Fibroblast of skin of right biceps (primary cell): Measurements from ENCODE around the gene CD81.

Source experiments
- DNase-seq: peaks from one replicate; pipeline ENCODE4 v3.0.0-alpha.2; 2013

The CD81 gene

DNA sequence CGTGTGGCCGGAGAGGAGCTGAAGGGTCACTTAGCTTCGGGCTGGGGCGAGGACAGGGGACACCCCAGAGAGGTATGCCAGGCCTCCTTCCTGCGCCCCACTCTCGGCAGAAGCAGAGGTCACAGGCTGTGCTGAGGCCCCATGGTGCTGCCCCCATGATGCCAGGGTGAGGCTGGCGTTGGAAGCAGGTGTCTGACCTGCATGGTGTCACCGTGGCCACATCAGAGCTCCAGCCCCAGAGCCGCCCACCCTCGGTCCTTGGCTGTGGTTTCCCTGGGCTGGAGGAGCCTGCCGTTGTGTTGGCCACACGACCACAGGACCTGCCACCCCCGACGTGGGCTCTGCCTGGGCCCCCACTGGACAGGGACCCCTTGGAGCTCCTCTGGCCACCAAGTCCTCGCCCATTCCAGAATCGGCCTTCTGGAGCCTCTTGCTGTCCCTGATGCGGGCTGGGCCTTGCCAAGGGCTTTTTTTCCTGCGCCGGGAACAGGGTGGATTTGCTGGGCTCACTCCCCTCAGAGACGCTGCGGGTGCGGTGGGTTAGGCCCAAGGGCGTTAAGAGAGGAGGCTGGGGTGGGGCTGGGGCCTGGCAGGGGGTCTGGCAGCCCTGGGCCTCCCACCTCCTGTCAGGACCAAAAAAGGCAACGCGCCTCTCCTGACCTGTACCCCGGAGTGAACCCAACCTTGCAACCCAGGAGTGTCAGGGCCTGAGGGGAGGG, 15.3 kb downstream of the CD81 start:
- no peak for DNase-seq

DNA sequence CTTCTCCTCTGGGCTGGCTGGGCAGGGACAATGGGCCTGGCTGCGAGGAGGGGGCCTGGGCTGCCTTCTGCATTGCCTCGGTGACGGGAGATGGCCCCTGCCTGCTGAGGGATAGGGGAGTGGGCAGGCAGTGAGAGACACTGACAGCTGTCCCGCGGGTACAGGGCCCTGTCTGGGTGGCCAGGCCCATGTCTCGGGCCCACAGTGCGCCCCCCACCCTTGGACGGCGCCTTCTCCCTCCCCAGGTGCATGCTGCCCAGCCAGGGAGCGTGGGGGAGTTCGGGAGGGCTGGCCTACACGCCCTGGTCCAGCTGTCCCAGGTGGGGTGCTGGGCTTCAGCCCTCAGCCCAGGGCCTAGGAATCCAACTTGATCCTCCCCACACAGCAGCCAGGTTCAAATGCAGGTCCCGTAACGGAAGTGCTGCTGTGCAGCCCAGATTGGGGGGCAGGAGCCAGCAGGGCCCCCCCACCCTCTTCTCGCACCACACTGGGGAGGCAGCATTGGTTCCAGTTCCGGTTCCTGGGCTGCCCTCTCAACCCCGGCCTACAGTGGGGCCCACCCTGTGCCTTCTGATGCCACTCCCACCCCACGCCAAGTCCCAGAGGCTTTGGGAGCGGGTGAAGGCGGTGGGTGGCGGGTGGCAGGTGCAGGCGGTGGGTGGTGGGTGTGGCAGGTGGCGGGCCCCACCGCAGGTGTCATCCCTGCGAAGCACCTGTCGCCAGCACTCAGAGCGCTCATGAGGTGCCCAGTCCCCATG, 16.2 kb downstream of the CD81 start:
- DNase-seq: no peak

DNA sequence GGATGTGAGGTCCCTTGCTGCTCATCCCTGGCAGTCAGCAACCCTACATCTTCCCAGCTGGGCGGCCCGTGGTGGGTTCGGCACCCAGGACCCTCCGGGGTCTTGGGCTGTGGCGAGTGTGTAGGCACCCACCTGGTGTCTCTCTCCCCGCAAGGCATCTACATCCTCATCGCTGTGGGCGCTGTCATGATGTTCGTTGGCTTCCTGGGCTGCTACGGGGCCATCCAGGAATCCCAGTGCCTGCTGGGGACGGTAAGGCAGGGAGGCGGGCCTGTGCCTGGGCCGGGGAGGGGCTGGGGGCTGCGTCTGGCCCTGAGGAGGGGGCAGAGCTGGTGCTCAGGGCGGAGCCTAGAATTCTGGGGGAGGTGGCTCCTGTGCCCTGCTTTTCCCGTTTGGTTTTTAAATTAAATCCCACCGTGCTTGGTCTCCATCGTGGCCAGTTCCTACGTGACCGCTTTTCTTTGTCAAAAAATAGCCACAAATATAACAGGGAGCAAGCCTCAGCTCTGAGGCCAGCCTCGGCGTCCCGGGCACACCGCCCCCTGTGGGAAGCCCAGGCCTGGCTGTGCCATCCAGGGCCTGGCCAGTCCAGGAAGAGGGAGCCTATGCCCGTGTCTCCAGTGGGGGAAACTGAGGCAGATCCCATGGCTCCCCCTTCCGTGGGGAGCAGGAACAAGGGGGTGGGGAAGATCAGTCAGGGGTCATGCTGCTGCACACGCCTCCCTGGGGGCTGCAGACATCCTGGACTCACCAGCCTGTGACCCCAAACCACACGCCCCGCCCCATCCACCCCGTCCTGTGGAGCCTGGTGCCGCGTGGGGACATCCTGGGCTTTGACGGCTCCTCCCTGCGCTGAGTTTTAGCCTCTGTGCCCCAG, 17.1 kb downstream of the CD81 start:
- DNase-seq: no peak

- no peak for DNase-seq
Measured at GRCh38 chr11:2394818-2395105, 17.7 kb downstream of the CD81 start.

- no peak for DNase-seq
Measured at GRCh38 chr11:2395211-2395730, 18.2 kb downstream of the CD81 start.

DNA sequence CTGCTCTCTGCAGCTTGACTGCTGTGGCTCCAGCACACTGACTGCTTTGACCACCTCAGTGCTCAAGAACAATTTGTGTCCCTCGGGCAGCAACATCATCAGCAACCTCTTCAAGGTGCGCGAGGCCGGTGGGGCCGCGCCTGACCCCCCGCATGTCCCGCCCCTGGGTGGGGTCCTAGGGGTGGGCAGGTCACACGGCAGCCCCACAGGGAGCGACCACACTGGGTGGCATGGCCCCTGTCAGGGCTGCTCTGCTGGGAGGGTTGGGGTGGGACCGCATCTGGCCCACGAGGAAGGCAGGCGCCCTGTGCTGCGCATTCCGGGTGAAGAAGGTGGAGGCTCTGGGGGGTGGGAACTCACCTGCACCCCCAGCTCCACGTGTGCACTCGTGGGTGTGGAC, 18.7 kb downstream of the CD81 start:
- no peak for DNase-seq

- no peak for DNase-seq
Measured at GRCh38 chr11:2396471-2396870, 19.4 kb downstream of the CD81 start.

GRCh38 chr11:2397005-2397404, 19.9 kb downstream of the CD81 start:
- DNase-seq: no peak

DNA sequence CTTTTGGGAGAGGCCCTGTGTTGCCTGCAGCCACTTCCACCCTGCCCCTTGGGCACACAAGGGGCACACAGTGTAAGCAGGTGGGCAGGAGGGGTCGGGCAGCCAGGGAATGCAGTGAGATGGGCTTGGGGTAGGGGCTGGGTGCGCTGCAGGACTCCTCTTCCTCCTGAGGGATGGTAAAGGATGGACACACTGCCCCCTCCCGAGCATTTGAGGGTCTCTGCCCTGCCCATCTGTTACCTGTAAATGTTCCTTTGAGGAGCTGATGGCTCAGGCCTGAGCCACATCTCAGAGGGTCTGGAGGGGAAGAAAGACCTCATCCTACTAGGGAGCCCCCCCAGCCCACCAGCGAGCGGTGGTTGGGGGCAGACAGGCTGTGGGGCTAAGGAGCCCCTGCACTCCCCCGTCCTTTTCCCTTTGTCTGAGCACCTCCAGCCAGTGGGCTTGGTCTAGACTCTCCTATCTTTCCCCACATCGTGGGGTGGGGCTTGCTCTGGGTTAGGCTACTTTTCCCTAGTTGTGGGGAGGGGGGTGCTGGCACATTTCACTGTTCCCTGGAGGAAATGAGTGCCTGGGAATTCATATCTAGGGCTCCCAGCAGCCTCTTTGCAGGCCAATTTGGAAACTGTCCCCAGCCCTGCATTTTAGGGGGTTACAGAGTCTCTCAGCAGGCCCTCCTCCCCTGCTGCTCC, 21.7 kb downstream of the CD81 start:
- no peak for DNase-seq

GRCh38 chr11:2399488-2400068, 22.5 kb downstream of the CD81 start:
- peak; percentile 7 for DNase-seq

DNA sequence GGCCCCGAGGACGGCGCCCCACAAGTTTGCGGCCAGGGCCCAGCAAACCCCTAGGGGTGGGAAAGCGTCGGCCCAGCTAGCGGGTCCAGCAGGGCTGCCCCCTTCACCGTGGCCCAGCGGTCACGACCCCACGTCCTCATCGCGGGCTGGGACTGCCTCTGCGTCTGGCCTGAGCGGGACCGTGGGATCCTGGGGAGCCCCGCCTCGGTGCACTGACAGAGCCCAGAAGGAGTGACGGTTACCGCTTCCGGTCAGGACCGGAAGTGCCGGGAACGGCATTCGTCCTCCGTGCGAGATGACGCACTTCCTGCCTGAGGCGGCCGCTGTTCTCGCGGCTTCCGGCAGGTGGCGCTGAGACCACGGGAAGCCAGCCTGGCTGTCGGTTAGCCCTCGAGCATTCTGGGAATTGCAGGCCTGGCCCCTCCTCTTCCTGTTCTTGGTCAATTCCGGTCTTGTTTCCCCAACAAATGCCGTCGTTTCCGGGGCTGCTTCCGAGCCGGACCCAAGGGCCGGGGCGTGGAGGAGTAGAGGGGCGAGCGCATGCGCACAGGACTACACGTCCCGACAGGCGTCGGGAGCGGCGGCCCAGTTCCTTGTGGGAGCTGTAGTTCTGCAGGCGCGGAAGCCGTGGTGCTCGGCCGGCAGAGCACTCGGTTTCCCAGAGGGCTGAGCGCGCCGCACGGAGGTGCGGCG, 23.1 kb downstream of the CD81 start, which contains the start of gene TSSC4:
TSS of gene TSSC4 (plus strand) at position 682 of the 693 bp plus-strand sequence. CDS start 1,884 bp downstream, outside the sequence.
- peak; percentile 100 for DNase-seq

DNA sequence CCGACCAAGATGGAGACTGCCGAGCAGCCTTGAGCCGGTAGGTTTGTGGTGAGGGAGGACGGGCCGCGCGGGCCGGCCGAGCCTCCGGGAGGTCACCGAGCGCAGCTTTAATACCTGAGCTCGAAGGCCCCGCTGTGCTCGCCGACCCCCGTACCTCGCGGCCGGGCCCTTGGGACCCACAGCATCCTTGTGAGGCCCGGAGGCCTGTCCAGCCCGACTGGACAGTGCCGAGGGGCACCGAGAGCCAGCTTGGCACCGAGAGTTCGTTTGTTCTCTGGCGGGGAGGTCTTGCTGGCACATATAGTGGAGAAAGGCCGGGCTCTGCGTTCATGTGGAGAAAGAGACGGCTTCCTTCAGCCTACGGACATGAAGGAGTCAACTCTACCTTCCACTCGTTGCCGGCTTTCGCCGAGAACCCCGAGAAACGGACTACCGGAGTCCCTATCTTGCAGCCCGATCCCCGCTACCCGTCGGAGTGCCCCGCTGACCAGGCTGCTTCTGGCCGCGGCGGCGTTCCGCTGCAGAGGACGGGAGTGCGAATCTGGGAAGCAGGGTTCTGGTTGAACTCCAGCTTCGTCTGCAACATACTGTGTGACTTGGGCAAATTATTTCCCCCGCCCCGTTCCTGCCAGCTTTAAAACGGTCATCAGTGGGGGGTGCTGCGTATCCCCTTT, 23.8 kb downstream of the CD81 start:
- no peak for DNase-seq

DNA sequence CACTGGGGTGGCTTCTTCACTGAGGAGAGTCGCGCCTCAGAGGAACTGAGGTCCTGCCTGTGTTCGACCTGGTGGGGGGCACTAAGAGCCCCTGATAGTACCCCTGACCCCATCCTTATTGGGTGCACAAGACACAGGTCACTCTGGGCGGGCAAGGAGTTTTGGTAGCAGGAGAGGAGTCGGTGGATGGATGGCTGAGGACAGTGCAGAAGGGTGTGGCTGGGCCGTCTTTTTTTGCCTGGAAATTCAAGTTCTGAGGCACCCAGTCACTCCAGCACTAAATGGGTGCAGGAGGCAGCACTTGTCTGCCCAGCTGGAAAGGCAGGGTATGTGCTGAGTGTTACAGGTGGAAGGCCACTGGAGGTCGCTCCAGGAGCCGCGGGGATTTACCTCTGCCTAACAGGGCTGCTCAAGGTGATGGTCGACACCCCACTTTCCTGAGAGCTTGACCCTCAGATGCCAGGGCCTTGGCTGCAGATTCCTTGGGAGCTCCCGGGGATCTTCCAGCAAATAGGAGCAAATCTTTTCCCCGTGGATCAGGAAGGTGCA, 24.4 kb downstream of the CD81 start:
- no peak for DNase-seq

GRCh38 chr11:2402106-2402505, 25.0 kb downstream of the CD81 start:
- DNase-seq: no peak

GRCh38 chr11:2402890-2403645, 26.0 kb downstream of the CD81 start:
- no peak for DNase-seq

GRCh38 chr11:2404735-2405196, 27.7 kb downstream of the CD81 start:
- no peak for DNase-seq

- DNase-seq: no peak
Measured at GRCh38 chr11:2406451-2406850, 29.3 kb downstream of the CD81 start.

- no peak for DNase-seq
Measured at GRCh38 chr11:2406878-2407410, 29.8 kb downstream of the CD81 start.

DNA sequence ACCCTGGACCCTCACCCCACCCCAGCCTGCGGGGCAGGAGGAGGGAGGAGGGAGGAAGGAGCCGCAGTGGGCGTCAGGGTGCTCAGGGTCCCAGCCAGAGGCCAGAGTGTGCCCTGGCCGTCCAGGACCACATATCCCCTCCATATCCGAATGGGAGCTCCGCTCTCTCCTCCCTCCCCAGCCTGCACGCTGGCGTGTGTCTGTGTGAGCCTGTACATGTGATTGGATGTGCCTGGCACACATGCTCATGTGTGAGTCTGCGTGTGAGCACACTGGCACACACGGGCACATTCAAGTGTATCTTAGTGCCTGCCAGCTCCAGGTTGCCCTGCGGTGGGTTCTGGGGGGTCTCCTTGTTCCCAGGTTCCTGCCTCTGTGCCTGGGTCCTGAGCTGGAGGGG, 31.6 kb downstream of the CD81 start:
- no peak for DNase-seq

DNA sequence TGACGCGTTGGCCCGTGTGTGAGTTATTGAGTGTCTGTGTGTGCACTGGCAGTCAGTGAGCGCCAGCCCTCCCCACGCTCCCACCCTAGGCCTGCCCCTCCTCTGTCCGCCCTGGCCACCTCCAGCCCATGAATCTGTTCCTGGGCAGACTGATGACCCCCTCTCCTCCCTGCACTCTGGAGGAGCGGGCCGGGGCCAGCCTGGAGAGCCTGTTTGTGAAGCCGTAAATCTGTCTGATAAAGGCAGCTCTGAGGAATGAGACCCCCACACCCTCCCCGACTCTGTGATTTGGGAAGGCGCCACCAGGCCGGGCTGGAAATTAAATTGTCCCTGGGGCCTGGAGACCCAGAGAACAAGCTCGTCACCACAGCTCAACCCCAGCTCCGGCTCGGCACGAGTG, 32.0 kb downstream of the CD81 start:
- no peak for DNase-seq
